HEK293 (cell line): Measurements from ENCODE around the gene LIG3.

Source experiments
- AEBP2 ChIP-seq: fragments of 450-650 bp; formaldehyde crosslinking; IDR thresholded peaks from 2 replicates; pipeline ENCODE4 v1.5.1; 2016; ENCODE audit warnings: missing biosample characterization, missing genetic modification characterization, borderline replicate concordance
- EGR2 ChIP-seq: fragments of 450-650 bp; formaldehyde crosslinking; IDR thresholded peaks from 2 replicates; pipeline ENCODE4 v1.5.1; 2016; ENCODE audit warnings: low read depth, missing biosample characterization, missing genetic modification characterization
- GLI4 ChIP-seq: fragments of 450-650 bp; formaldehyde crosslinking; IDR thresholded peaks from 2 replicates; pipeline ENCODE4 v1.5.1; 2016; ENCODE audit warnings: missing biosample characterization, missing genetic modification characterization
- HOXD13 ChIP-seq: sonication (generic); formaldehyde crosslinking; IDR thresholded peaks from 2 replicates; pipeline ENCODE4 v1.8.0; 2022; ENCODE audit warnings: missing genetic modification reagents, borderline replicate concordance
- MEIS1 ChIP-seq: sonication (generic); formaldehyde crosslinking; IDR thresholded peaks from 2 replicates; pipeline ENCODE4 v1.8.1; 2022; ENCODE audit warnings: missing genetic modification reagents, mild to moderate bottlenecking, borderline replicate concordance
- MZF1 ChIP-seq: fragments of 450-650 bp; formaldehyde crosslinking; IDR thresholded peaks from 2 replicates; pipeline ENCODE4 v1.5.1; 2017; ENCODE audit warnings: missing biosample characterization, missing genetic modification characterization, borderline replicate concordance
- PRDM1 ChIP-seq: fragments of 450-650 bp; formaldehyde crosslinking; IDR thresholded peaks from 2 replicates; pipeline ENCODE4; 2016; ENCODE audit warnings: missing biosample characterization, missing genetic modification characterization
- RBAK ChIP-seq: fragments of 450-650 bp; formaldehyde crosslinking; IDR thresholded peaks from 2 replicates; pipeline ENCODE4 v1.5.1; 2016; ENCODE audit warnings: missing biosample characterization, missing genetic modification characterization
- SALL2 ChIP-seq: fragments of 450-650 bp; formaldehyde crosslinking; IDR thresholded peaks from 2 replicates; pipeline ENCODE4 v1.5.0; 2017; ENCODE audit warnings: missing biosample characterization, mild to moderate bottlenecking, missing genetic modification characterization, borderline replicate concordance
- SP7 ChIP-seq: fragments of 450-650 bp; formaldehyde crosslinking; IDR thresholded peaks from 2 replicates; pipeline ENCODE4 v1.5.1; 2016; ENCODE audit warnings: missing biosample characterization, missing genetic modification characterization
- ZBTB26 ChIP-seq: fragments of 450-650 bp; formaldehyde crosslinking; optimal IDR thresholded peaks from 2 replicates; pipeline ENCODE3; 2016; ENCODE audit warnings: missing biosample characterization, mild to moderate bottlenecking, missing genetic modification characterization
- ZNF133 ChIP-seq: fragments of 450-650 bp; formaldehyde crosslinking; IDR thresholded peaks from 2 replicates; pipeline ENCODE4 v1.5.1; 2016; ENCODE audit warnings: missing biosample characterization, missing genetic modification characterization
- ZNF146 ChIP-seq: fragments of 450-650 bp; formaldehyde crosslinking; IDR thresholded peaks from 2 replicates; pipeline ENCODE4 v1.5.1; 2016; ENCODE audit warnings: missing biosample characterization, missing genetic modification characterization
- ZNF155 ChIP-seq: fragments of 450-650 bp; formaldehyde crosslinking; IDR thresholded peaks from 2 replicates; pipeline ENCODE4 v1.5.1; 2016; ENCODE audit warnings: missing biosample characterization, missing genetic modification characterization
- ZNF16 ChIP-seq: fragments of 450-650 bp; formaldehyde crosslinking; IDR thresholded peaks from 2 replicates; pipeline ENCODE4 v1.5.1; 2016; ENCODE audit warnings: low read depth, missing biosample characterization, missing genetic modification characterization
- ZNF202 ChIP-seq: fragments of 450-650 bp; formaldehyde crosslinking; IDR thresholded peaks from 2 replicates; pipeline ENCODE4 v1.5.1; 2016; ENCODE audit warnings: missing biosample characterization, missing genetic modification characterization, borderline replicate concordance
- ZNF274 ChIP-seq, 2 experiments: fragments of 200-500 bp in 1 of 2; fragments of 450-650 bp in 1 of 2; sonication (Bioruptor generic) in 1 of 2; formaldehyde crosslinking in 1 of 2; IDR thresholded peaks; 2 replicates each; pipeline versions ENCODE4 v1.5.1 to v1.6.1; 2014 to 2016; ENCODE audit warnings: borderline replicate concordance in 1 of 2, inconsistent platforms in 1 of 2, low read length in 1 of 2, missing biosample characterization in 1 of 2, missing genetic modification characterization in 1 of 2
- ZNF366 ChIP-seq: fragments of 450-650 bp; formaldehyde crosslinking; conservative IDR thresholded peaks from 2 replicates; pipeline ENCODE4 v1.5.1; 2016; ENCODE audit warnings: missing biosample characterization, missing genetic modification characterization
- ZNF37A ChIP-seq: fragments of 450-650 bp; IDR thresholded peaks from 2 replicates; pipeline ENCODE4 v1.5.1; 2018; ENCODE audit warnings: missing biosample characterization, missing genetic modification characterization
- ZNF416 ChIP-seq: fragments of 450-650 bp; formaldehyde crosslinking; IDR thresholded peaks from 2 replicates; pipeline ENCODE4 v1.5.1; 2016; ENCODE audit warnings: missing biosample characterization, missing genetic modification characterization
- ZNF48 ChIP-seq: fragments of 450-650 bp; formaldehyde crosslinking; IDR thresholded peaks from 2 replicates; pipeline ENCODE4 v1.5.1; 2016; ENCODE audit warnings: missing biosample characterization, missing genetic modification characterization
- ZNF529 ChIP-seq: fragments of 450-650 bp; formaldehyde crosslinking; IDR thresholded peaks from 2 replicates; pipeline ENCODE4 v1.5.1; 2017; ENCODE audit warnings: missing genetic modification characterization, missing biosample characterization; ENCODE audit not compliant: insufficient replicate concordance
- ZNF561 ChIP-seq: fragments of 450-650 bp; IDR thresholded peaks from 2 replicates; pipeline ENCODE4 v1.5.1; 2018; ENCODE audit warnings: missing biosample characterization, missing genetic modification characterization, borderline replicate concordance
- ZNF571 ChIP-seq: fragments of 450-650 bp; formaldehyde crosslinking; IDR thresholded peaks from 2 replicates; pipeline ENCODE4 v1.5.0; 2017; ENCODE audit warnings: missing biosample characterization, missing genetic modification characterization
- ZNF585B ChIP-seq: fragments of 450-650 bp; formaldehyde crosslinking; IDR thresholded peaks from 2 replicates; pipeline ENCODE4 v1.5.1; 2016; ENCODE audit warnings: missing biosample characterization, missing genetic modification characterization
- ZNF658 ChIP-seq: fragments of 450-650 bp; formaldehyde crosslinking; IDR thresholded peaks from 2 replicates; pipeline ENCODE4; 2016; ENCODE audit warnings: missing biosample characterization, missing genetic modification characterization
- ZNF747 ChIP-seq: fragments of 450-650 bp; formaldehyde crosslinking; IDR thresholded peaks from 2 replicates; pipeline ENCODE4 v1.5.1; 2016; ENCODE audit warnings: missing biosample characterization, missing genetic modification characterization
- ZNF843 ChIP-seq: fragments of 450-650 bp; formaldehyde crosslinking; IDR thresholded peaks from 2 replicates; pipeline ENCODE4 v1.5.1; 2016; ENCODE audit warnings: missing biosample characterization, missing genetic modification characterization
- ZSCAN5A ChIP-seq: fragments of 450-650 bp; formaldehyde crosslinking; IDR thresholded peaks from 2 replicates; pipeline ENCODE4 v1.5.1; 2016; ENCODE audit warnings: missing biosample characterization, missing genetic modification characterization
- TF ChIP-seq, protein P1 (sequence below): fragments of 450-650 bp; formaldehyde crosslinking; IDR thresholded peaks from 2 replicates; pipeline ENCODE4 v1.5.1; 2016; ENCODE audit warnings: missing biosample characterization, missing genetic modification characterization
- TF ChIP-seq, protein P2 (sequence below): fragments of 450-650 bp; formaldehyde crosslinking; IDR thresholded peaks from 2 replicates; pipeline ENCODE4 v1.5.1; 2016; ENCODE audit warnings: missing biosample characterization, missing genetic modification characterization
- TF ChIP-seq, protein P3 (sequence below): fragments of 450-650 bp; formaldehyde crosslinking; IDR thresholded peaks from 2 replicates; pipeline ENCODE4 v1.5.1; 2016; ENCODE audit warnings: missing biosample characterization, missing genetic modification characterization

LIG3 gene

DNA sequence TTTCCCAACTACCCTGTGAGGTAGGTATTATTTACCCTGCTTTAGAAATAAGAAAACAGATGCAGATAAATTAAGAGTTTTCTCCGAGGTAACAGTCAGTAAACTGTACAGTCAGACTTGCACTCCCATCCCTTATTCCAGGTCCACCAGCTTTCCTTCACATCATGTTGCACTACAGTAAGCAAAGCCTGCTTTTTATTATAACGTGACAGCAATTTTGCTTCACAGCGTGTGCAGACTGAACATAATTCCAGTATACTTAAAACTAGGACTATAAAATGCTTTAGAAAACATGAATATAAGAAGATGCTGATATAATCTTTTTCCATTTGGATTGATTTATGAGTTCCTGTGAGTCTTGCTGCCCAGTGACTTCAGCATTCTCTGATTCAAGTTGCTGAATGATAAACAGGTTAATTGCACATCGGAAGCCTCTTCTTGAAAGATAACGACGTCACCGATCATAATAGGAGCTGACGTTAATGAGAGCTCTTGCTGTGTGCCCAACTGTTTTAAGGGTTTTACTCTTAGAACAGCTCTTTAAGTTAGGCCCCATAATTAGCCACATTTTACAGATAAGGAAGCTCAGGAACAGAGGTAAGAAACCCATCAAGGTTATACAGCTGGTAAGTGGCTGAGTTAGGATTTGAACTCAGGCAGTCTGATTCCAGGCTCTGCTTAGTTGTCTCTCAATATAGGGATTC lies 1.4 kb downstream of the LIG3 start (continued):
- TF ChIP-seq ZNF155 (no peak), ZNF274 (IDR thresholded peaks at IDR 0.05; ENCODE audit: low read length) (no peak), ZNF274 (tag by site-specific recombination; IDR thresholded peaks at IDR 0.05; ENCODE audit: borderline replicate concordance) (no peak), ZNF202 (tag by site-specific recombination) (no peak), ZNF48 (tag by site-specific recombination) (no peak), ZSCAN5A (tag by site-specific recombination) (peak; percentile 94; the same call in 1 of the 2 replicates), ZNF571 (tag by site-specific recombination) (no peak), RBAK (no peak), AEBP2 (tag by site-specific recombination) (peak; percentile 68; the same call in 1 of the 2 replicates), GLI4 (tag by site-specific recombination) (no peak), MZF1 (tag by site-specific recombination) (peak; percentile 39; the same call in 1 of the 2 replicates), ZNF146 (tag by site-specific recombination) (peak; percentile 83), ZNF585B (tag by site-specific recombination) (no peak), ZNF366 (tag by site-specific recombination) (peak; percentile 82), ZNF16 (tag by site-specific recombination) (no peak), PRDM1 (tag by site-specific recombination) (no peak), SALL2 (tag by site-specific recombination) (no peak), ZNF133 (tag by site-specific recombination) (no peak), ZNF658 (tag by site-specific recombination) (no peak), ZNF561 (tag by site-specific recombination) (peak; percentile 93), EGR2 (tag by site-specific recombination) (no peak), ZNF529 (tag by site-specific recombination) (peak; percentile 66), MEIS1 (CRISPR knock-in tag) (no peak), ZBTB26 (tag by site-specific recombination) (no peak), ZNF416 (no peak), ZNF843 (peak; percentile 100), SP7 (tag by site-specific recombination) (peak; percentile 100), ZNF37A (tag by site-specific recombination) (0 out of 2 replicates have a peak, but pooled peaks have one; percentile 7), HOXD13 (CRISPR knock-in tag) (no peak), ZNF747 (tag by site-specific recombination) (no peak)
- TF ChIP-seq, protein P1, sequence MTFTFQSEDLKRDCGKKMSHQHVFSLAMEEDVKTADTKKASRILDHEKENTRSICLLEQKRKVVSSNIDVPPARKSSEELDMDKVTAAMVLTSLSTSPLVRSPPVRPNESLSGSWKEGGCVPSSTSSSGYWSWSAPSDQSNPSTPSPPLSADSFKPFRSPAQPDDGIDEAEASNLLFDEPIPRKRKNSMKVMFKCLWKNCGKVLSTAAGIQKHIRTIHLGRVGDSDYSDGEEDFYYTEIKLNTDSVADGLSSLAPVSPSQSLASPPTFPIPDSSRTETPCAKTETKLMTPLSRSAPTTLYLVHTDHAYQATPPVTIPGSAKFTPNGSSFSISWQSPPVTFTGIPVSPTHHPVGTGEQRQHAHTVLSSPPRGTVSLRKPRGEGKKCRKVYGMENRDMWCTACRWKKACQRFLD (tag by site-specific recombination), result no peak
- TF ChIP-seq, protein P2, sequence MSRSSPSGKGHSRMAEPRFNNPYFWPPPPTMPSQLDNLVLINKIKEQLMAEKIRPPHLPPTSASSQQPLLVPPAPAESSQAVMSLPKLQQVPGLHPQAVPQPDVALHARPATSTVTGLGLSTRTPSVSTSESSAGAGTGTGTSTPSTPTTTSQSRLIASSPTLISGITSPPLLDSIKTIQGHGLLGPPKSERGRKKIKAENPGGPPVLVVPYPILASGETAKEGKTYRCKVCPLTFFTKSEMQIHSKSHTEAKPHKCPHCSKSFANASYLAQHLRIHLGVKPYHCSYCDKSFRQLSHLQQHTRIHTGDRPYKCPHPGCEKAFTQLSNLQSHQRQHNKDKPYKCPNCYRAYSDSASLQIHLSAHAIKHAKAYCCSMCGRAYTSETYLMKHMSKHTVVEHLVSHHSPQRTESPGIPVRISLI, result peak; percentile 40; the same call in 1 of the 2 replicates
- TF ChIP-seq, protein P3, sequence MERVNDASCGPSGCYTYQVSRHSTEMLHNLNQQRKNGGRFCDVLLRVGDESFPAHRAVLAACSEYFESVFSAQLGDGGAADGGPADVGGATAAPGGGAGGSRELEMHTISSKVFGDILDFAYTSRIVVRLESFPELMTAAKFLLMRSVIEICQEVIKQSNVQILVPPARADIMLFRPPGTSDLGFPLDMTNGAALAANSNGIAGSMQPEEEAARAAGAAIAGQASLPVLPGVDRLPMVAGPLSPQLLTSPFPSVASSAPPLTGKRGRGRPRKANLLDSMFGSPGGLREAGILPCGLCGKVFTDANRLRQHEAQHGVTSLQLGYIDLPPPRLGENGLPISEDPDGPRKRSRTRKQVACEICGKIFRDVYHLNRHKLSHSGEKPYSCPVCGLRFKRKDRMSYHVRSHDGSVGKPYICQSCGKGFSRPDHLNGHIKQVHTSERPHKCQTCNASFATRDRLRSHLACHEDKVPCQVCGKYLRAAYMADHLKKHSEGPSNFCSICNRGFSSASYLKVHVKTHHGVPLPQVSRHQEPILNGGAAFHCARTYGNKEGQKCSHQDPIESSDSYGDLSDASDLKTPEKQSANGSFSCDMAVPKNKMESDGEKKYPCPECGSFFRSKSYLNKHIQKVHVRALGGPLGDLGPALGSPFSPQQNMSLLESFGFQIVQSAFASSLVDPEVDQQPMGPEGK, result peak; percentile 57
